Measurements from ENCODE around the gene PTPRN2. TPM values are rescaled to one million over a fixed set of nuclear protein-coding genes. Genes with fewer than 3 reads are reported as not detected.
A peak's percentile ranks its signal among the peaks of the same experiment; 100 is the strongest.

The PTPRN2 gene
- total and polyA plus RNA-seq, 7 donors, result 0.47 to 0.82 (median 0.51) TPM

GRCh38 chr7:157976406-157976805 lies 611.2 kb downstream of the PTPRN2 start:
- Histone ChIP-seq H3K4me3 (no peak overlapping the region), H3K27ac (no peak overlapping the region), H3K27me3 (ENCODE audit: insufficient read depth in 3 of 3, low read length in 2 of 3) (peaks cover 0 to 4% (median 0%) of the 10 kb centered on the region in 3 donors), H3K4me1 (no peaks in the 10 kb centered on the region), H3K9me3 (no peaks in the 10 kb centered on the region), H3K36me3 (ENCODE audit: insufficient read depth in 1 of 2, low read depth in 1 of 2) (no peaks in the 10 kb centered on the region)
- ATAC-seq (no peak), DNase-seq (peak in 1 of 2 donors; percentile 28)
- WGBS, 3 donors, result 94 to 98% (median 94%) methylated on average over 10 of the region's 10 CpGs
- intact Hi-C loops (cut with DNase I), result no loop called here
- TF ChIP-seq CTCF (IDR thresholded peaks at IDR 0.05), result no peak

GRCh38 chr7:157975401-157976372 lies 611.9 kb downstream of the PTPRN2 start:
- DNase-seq, result peak in 1 of 2 donors; percentile 15
- ATAC-seq, result no peak
- Histone ChIP-seq H3K27me3 (ENCODE audit: insufficient read depth in 3 of 3, low read length in 2 of 3) (peaks cover 0 to 4% (median 0%) of the 10 kb centered on the region in 3 donors), H3K27ac (no peak overlapping the region), H3K4me1 (no peaks in the 10 kb centered on the region), H3K36me3 (ENCODE audit: insufficient read depth in 1 of 2, low read depth in 1 of 2) (no peaks in the 10 kb centered on the region), H3K4me3 (no peak overlapping the region), H3K9me3 (no peaks in the 10 kb centered on the region)
- WGBS, 3 donors, result 85 to 89% (median 86%) methylated on average over 21 of the region's 21 CpGs
- intact Hi-C loops (cut with DNase I), result no loop called here
- no peak for TF ChIP-seq CTCF (IDR thresholded peaks at IDR 0.05)

- Histone ChIP-seq H3K27me3 (ENCODE audit: insufficient read depth in 3 of 3, low read length in 2 of 3) (no peaks in the 10 kb centered on the region), H3K4me1 (no peaks in the 10 kb centered on the region), H3K27ac (no peak overlapping the region), H3K9me3 (no peaks in the 10 kb centered on the region), H3K4me3 (no peak overlapping the region), H3K36me3 (ENCODE audit: insufficient read depth in 1 of 2, low read depth in 1 of 2) (no peaks in the 10 kb centered on the region)
- ATAC-seq, result no peak
- intact Hi-C loops (cut with DNase I), result no loop called here
- 87 to 90% (median 89%) methylated on average over 11 of the region's 11 CpGs for WGBS, 3 donors
- TF ChIP-seq CTCF (IDR thresholded peaks at IDR 0.05), result no peak
- DNase-seq, result no peak
These were observed 612.9 kb downstream of the PTPRN2 start for GRCh38 chr7:157974678-157975230.

- H3K9me3 ChIP-seq, result no peaks in the 10 kb centered on the region
- H3K27me3 ChIP-seq (ENCODE audit: insufficient read depth in 3 of 3, low read length in 2 of 3), result no peaks in the 10 kb centered on the region
- TF ChIP-seq CTCF (IDR thresholded peaks at IDR 0.05), result no peak
- intact Hi-C loops (cut with DNase I), result no loop called here
- DNase-seq (peak in 1 of 2 donors; percentile 20), ATAC-seq (no peak)
- WGBS, 3 donors, result 93 to 94% (median 94%) methylated on average over 23 of the region's 23 CpGs
- H3K36me3 ChIP-seq (ENCODE audit: insufficient read depth in 1 of 2, low read depth in 1 of 2), result no peaks in the 10 kb centered on the region
- H3K4me3 ChIP-seq, result no peak overlapping the region
- H3K4me1 ChIP-seq, result no peaks in the 10 kb centered on the region
- H3K27ac ChIP-seq, result no peak overlapping the region
These were observed 613.5 kb downstream of the PTPRN2 start for GRCh38 chr7:157973971-157974677.

Data from psoas muscle (tissue), 8 donors.